BJ (cell line): ENCODE measurements around the gene STK4. TPM values are rescaled to one million over a fixed set of nuclear protein-coding genes. Genes with fewer than 3 reads are reported as not detected.

Source experiments
- CTCF ChIA-PET: fragments of 350-600 bp; formaldehyde crosslinking; extraction: SDS; loops from one replicate; lab custom pipeline; 2021; ENCODE audit warnings: antibody characterized with exemption, inconsistent platforms; lab: Yijun Ruan, JAX
- POLR2A ChIA-PET: fragments of 300-600 bp; sonication (Branson Sonifier 250); formaldehyde crosslinking; extraction: SDS; loops from one replicate; lab custom pipeline; 2021; ENCODE audit warnings: antibody characterized with exemption; lab: Charles Lee
- DNase-seq: peaks from one replicate; pipeline ENCODE4 v3.0.0-alpha.2; 2011; ENCODE audit warnings: low read depth
- H3K27me3 ChIP-seq: 2 replicates; pipeline ENCODE4 v1.6.0; 2011; ENCODE audit warnings: low read length; ENCODE audit not compliant: control insufficient read depth, insufficient read depth
- H3K36me3 ChIP-seq: 2 replicates; pipeline ENCODE4 v1.5.1; 2011; ENCODE audit warnings: low read length; ENCODE audit not compliant: control insufficient read depth, insufficient read depth
- H3K4me3 ChIP-seq: 2 replicates; pipeline ENCODE4 v1.5.1; 2011; ENCODE audit warnings: low read depth, mild to moderate bottlenecking, control low read depth, low read length
- polyA plus RNA-seq: library from polyadenylated mRNA; depleted of rRNA; stranded (reverse); fragments of >200 nt; gene quantifications from 2 replicates; pipeline ENCODE4 v1.2.3, GENCODE V29; 2011
- TF ChIP-seq, protein P1 (sequence below): IDR thresholded peaks from 2 replicates; pipeline ENCODE4 v1.5.1; 2011; ENCODE audit warnings: low read depth, mild to moderate bottlenecking, control low read depth, inconsistent platforms, low read length, moderate library complexity; ENCODE audit not compliant: insufficient read depth

The STK4 gene
- polyA plus RNA-seq, 1 experiment, result 12.4 TPM

GRCh38 chr20:45047581-45048119 is 81.3 kb downstream of the STK4 start:
- POLR2A ChIA-PET, result interaction anchor here (0.6 kb wide), 1 partner anchor 9 kb away, joined by 7 read pairs; no protein-coding TSS in a partner anchor
- TF ChIP-seq, protein P1, sequence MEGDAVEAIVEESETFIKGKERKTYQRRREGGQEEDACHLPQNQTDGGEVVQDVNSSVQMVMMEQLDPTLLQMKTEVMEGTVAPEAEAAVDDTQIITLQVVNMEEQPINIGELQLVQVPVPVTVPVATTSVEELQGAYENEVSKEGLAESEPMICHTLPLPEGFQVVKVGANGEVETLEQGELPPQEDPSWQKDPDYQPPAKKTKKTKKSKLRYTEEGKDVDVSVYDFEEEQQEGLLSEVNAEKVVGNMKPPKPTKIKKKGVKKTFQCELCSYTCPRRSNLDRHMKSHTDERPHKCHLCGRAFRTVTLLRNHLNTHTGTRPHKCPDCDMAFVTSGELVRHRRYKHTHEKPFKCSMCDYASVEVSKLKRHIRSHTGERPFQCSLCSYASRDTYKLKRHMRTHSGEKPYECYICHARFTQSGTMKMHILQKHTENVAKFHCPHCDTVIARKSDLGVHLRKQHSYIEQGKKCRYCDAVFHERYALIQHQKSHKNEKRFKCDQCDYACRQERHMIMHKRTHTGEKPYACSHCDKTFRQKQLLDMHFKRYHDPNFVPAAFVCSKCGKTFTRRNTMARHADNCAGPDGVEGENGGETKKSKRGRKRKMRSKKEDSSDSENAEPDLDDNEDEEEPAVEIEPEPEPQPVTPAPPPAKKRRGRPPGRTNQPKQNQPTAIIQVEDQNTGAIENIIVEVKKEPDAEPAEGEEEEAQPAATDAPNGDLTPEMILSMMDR, result no peak
- DNase-seq, result no peak
- Histone ChIP-seq H3K36me3 (no peaks in the 10 kb centered on the region), H3K4me3 (no peak overlapping the region), H3K27me3 (no peaks in the 10 kb centered on the region)
- CTCF ChIA-PET, result interaction anchor here (1.1 to 24.0 kb wide), 3 partner anchors 13 to 46 kb away, joined by 5 to 407 read pairs (median 14); partner anchors contain the start of gene KCNS1

GRCh38 chr20:45049438-45049837 is 83.1 kb downstream of the STK4 start:
- POLR2A ChIA-PET, result interaction anchor here (0.6 kb wide), 2 partner anchors 36 to 206 kb away, joined by 4 read pairs; no protein-coding TSS in a partner anchor
- Histone ChIP-seq H3K27me3 (no peaks in the 10 kb centered on the region), H3K36me3 (no peaks in the 10 kb centered on the region), H3K4me3 (no peak overlapping the region)
- TF ChIP-seq, protein P1, result no peak
- CTCF ChIA-PET, result interaction anchor here (0.8 to 24.0 kb wide), 8 partner anchors 26 to 244 kb away, joined by 3 to 407 read pairs (median 4); partner anchors contain the start of gene KCNS1
- DNase-seq, result no peak

GRCh38 chr20:45049904-45050471 is 83.7 kb downstream of the STK4 start:
- TF ChIP-seq, protein P1, result no peak
- no peaks in the 10 kb centered on the region for H3K36me3 ChIP-seq
- ChIA-PET CTCF (interaction anchor here (0.6 to 24.0 kb wide), 8 partner anchors 26 to 244 kb away, joined by 3 to 407 read pairs (median 4); partner anchors contain the start of gene KCNS1), POLR2A (interaction anchor here (0.6 kb wide), 1 partner anchor 37 kb away, joined by 4 read pairs; no protein-coding TSS in a partner anchor)
- H3K4me3 ChIP-seq, result no peak overlapping the region
- no peak for DNase-seq
- H3K27me3 ChIP-seq, result no peaks in the 10 kb centered on the region

DNA sequence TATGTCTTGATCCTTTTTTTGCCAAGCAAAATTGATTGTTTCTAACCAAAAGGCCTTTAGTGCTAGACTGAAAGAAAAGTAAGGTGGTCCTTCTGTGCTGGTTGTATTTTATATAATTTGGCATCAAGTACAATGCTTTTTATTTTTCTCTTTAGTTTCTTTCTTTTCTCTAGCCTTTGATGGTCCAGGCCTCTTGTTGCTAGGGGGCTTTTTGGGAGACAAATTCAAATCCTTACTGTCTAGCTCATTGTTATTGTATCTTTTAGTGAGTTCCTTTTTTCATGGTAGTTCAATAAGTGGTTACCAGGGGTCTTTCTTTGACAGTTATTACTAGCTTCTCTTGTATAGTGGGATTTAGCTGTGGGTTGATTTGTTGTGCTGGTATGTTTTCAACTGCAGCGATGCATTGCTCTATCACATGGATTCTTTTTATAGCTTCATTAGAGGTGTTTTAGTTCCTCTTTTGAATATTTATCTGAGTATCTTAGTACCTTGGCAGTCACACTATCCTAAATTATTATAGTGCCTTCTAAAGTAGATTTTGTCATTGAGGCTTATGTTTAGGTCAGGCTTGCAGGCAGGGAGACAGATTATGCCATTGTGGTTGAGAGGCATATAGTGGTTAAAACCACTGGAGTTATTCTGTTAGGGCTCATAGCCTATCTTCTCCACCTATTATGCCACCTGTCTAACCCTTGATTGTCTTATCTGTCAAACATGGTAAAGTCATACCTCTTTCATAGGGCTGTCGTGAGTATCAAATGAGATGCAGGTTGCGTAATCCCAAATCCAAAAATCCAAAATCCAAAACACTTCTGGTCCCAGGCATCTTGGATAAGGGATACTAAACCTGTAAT is 85.1 kb downstream of the STK4 start:
- H3K36me3 ChIP-seq, result no peaks in the 10 kb centered on the region
- no peak overlapping the region for H3K4me3 ChIP-seq
- H3K27me3 ChIP-seq, result no peaks in the 10 kb centered on the region
- TF ChIP-seq, protein P1, result no peak
- CTCF ChIA-PET, result interaction anchor here (0.6 to 24.0 kb wide), 6 partner anchors 7 to 43 kb away, joined by 3 to 407 read pairs (median 9); partner anchors contain the start of gene KCNS1
- POLR2A ChIA-PET, result no interaction called here
- no peak for DNase-seq
